Endothelial cell of umbilical vein (primary cell): ENCODE results near the gene SCAF1. TPM values are rescaled to one million over a fixed set of nuclear protein-coding genes. Genes with fewer than 3 reads are reported as not detected.

Experiments used
- BruUV-seq: library from RNA; stranded (reverse); fragments of 400-500 nt; replicated peaks from 2 replicates; lab custom pipeline; 2021; lab: Mats Ljungman, UMichigan
- CTCF ChIA-PET: fragments of 300-600, 350-600 bp; sonication (Branson Sonifier 250); formaldehyde crosslinking; loops from one replicate; lab custom pipeline; 2021; ENCODE audit warnings: antibody characterized with exemption, inconsistent platforms; lab: Charles Lee
- POLR2A ChIA-PET: fragments of 300-600, 350-600 bp; sonication (Branson Sonifier 250); formaldehyde crosslinking; loops from one replicate; lab custom pipeline; 2021; ENCODE audit warnings: antibody characterized with exemption, inconsistent platforms; lab: Charles Lee
- DNase-seq: peaks from one replicate; pipeline ENCODE4 v3.0.0-alpha.2; 2011; ENCODE audit warnings: low read depth, low spot score
- FAIRE-seq: peaks from 2 replicates; lab custom pipeline; 2011; peaks lifted over from hg19 to GRCh38; lab: Jason Lieb, UNC
- H2AFZ ChIP-seq: 2 replicates; pipeline ENCODE4 v1.6.0; 2012; ENCODE audit warnings: low read depth, low read length, control low read depth, inconsistent platforms
- H3K27ac ChIP-seq: 2 replicates; pipeline ENCODE4 v1.5.1; 2011; ENCODE audit warnings: low read depth, mild to moderate bottlenecking, control low read depth, low read length, moderate library complexity; ENCODE audit not compliant: insufficient read depth
- H3K27me3 ChIP-seq, 2 experiments: 2 replicates each; pipeline versions ENCODE4 v1.6.0 to v1.6.1; 2011; ENCODE audit warnings: low read length in 2 of 2, mixed read lengths in 1 of 2; ENCODE audit not compliant: control insufficient read depth in 2 of 2, insufficient read depth in 2 of 2
- H3K36me3 ChIP-seq, 2 experiments: 2 replicates in 1 of 2; 3 replicates in 1 of 2; pipeline ENCODE4 v1.5.1; 2011; ENCODE audit warnings: low read length in 2 of 2, mild to moderate bottlenecking in 1 of 2, moderate library complexity in 1 of 2; ENCODE audit not compliant: control insufficient read depth in 2 of 2, insufficient read depth in 2 of 2; ENCODE audit errors: extremely low read depth in 1 of 2
- H3K4me1 ChIP-seq: 3 replicates; pipeline ENCODE4 v1.5.1; 2011; ENCODE audit warnings: mild to moderate bottlenecking, low read length; ENCODE audit not compliant: control insufficient read depth, insufficient read depth; ENCODE audit errors: extremely low read depth
- H3K4me2 ChIP-seq: 2 replicates; pipeline ENCODE4 v1.6.1; 2011; ENCODE audit warnings: low read length, control low read depth, mixed read lengths; ENCODE audit not compliant: insufficient read depth
- H3K4me3 ChIP-seq, 3 experiments: fragments of 200-600 bp in 1 of 3; sonication (generic), shearing (Covaris generic) in 1 of 3; replicated peaks in 1 of 3; 2 replicates each; pipeline ENCODE4 v1.5.1; 2011 to 2016; ENCODE audit warnings: control low read depth in 3 of 3, low read length in 3 of 3, mild to moderate bottlenecking in 2 of 3, inconsistent platforms in 1 of 3, low read depth in 1 of 3, moderate library complexity in 1 of 3; ENCODE audit not compliant: insufficient read depth in 1 of 3
- H3K79me2 ChIP-seq: 2 replicates; pipeline ENCODE4 v1.6.0; 2012; ENCODE audit warnings: low read length, inconsistent platforms; ENCODE audit not compliant: control insufficient read depth, insufficient read depth
- H3K9ac ChIP-seq: replicated peaks from 2 replicates; pipeline ENCODE3; 2011; ENCODE audit warnings: low read length, control low read depth; ENCODE audit not compliant: insufficient read depth; ENCODE audit errors: extremely low read depth
- H3K9me1 ChIP-seq: replicated peaks from 3 replicates; pipeline ENCODE4 v1.6.0; 2011; ENCODE audit warnings: mild to moderate bottlenecking, low read length; ENCODE audit not compliant: control insufficient read depth, insufficient read depth; ENCODE audit errors: extremely low read depth
- H3K9me3 ChIP-seq: replicated peaks from 2 replicates; pipeline ENCODE4 v1.5.1; 2012; ENCODE audit warnings: low read length, inconsistent platforms; ENCODE audit not compliant: control insufficient read depth, insufficient read depth
- H4K20me1 ChIP-seq: replicated peaks from 2 replicates; pipeline ENCODE3; 2011; ENCODE audit warnings: mild to moderate bottlenecking, low read length; ENCODE audit not compliant: control insufficient read depth, insufficient read depth; ENCODE audit errors: extremely low read depth
- CTCF ChIP-seq, 2 donors: IDR thresholded peaks; 1 replicate in 1 of 2; 2 replicates in 1 of 2; pipeline ENCODE4 v1.5.1; 2011; ENCODE audit warnings: low read length in 2 of 2, mild to moderate bottlenecking in 2 of 2, moderate library complexity in 2 of 2, control low read depth in 1 of 2, inconsistent platforms in 1 of 2, low read depth in 1 of 2; ENCODE audit not compliant: insufficient read depth in 1 of 2; ENCODE audit errors: extremely low read depth in 1 of 2
- EZH2 ChIP-seq: IDR thresholded peaks from 2 replicates; pipeline ENCODE4 v1.6.1; 2012; ENCODE audit warnings: borderline replicate concordance, low read depth, mild to moderate bottlenecking, moderate library complexity, low read length, inconsistent platforms; ENCODE audit not compliant: severe bottlenecking
- FOS ChIP-seq: IDR thresholded peaks from 2 replicates; pipeline ENCODE4 v1.6.1; 2011; ENCODE audit warnings: mild to moderate bottlenecking, low read length, moderate library complexity, borderline replicate concordance; ENCODE audit not compliant: insufficient read depth
- GATA2 ChIP-seq: IDR thresholded peaks from 2 replicates; pipeline ENCODE4 v1.7.0; 2011; ENCODE audit warnings: low read depth, mild to moderate bottlenecking, moderate library complexity, mixed read lengths, low read length; ENCODE audit not compliant: insufficient read length, insufficient read depth
- JUN ChIP-seq: IDR thresholded peaks from 2 replicates; pipeline ENCODE4 v1.6.1; 2011; ENCODE audit warnings: borderline replicate concordance, low read depth; ENCODE audit not compliant: insufficient read length, insufficient read depth
- MAX ChIP-seq: IDR thresholded peaks from 2 replicates; pipeline ENCODE4 v1.6.1; 2011; ENCODE audit not compliant: insufficient read depth, insufficient read length
- MYC ChIP-seq: IDR thresholded peaks from one replicate; pipeline ENCODE4 v1.6.1; 2011; ENCODE audit warnings: mild to moderate bottlenecking, low read depth, low read length
- POLR2A ChIP-seq: IDR thresholded peaks from 2 replicates; pipeline ENCODE4 v1.6.1; 2012; ENCODE audit warnings: low read depth, mild to moderate bottlenecking, control low read depth, low read length
- POLR2AphosphoS5 ChIP-seq: IDR thresholded peaks from 2 replicates; pipeline ENCODE4 v1.6.1; 2012; ENCODE audit warnings: low read depth, mild to moderate bottlenecking, control low read depth, low read length, moderate library complexity; ENCODE audit not compliant: insufficient read depth
- dilution Hi-C: fragments of 300-500 bp; cut with MboI; formaldehyde crosslinking; loops from one replicate; pipeline ENCODE4 v1.15.0; 2019; ENCODE audit warnings: low sequenced_read_pairs; ENCODE audit not compliant: extremely low pct_ligation_motif_present
- intact Hi-C: fragments of 100-400 bp; cut with micrococcal nuclease; formaldehyde crosslinking; loops from one replicate; pipeline ENCODE4 v1.10.0; 2022
- polyA plus RNA-seq, 4 experiments: library from polyadenylated mRNA; depleted of rRNA in 3 of 4; stranded (reverse) in 3 of 4; unstranded in 1 of 4; fragments of >200 nt; gene quantifications; 2 replicates each; pipeline versions ENCODE4 v1.2.1 to v1.2.3, GENCODE V29; 2011 to 2012; ENCODE audit warnings: missing spikeins in 1 of 4
- total RNA-seq: library from RNA; stranded (reverse); gene quantifications from 2 replicates; pipeline ENCODE4 v1.2.3, GENCODE V29; 2021

Gene SCAF1
- total and polyA plus RNA-seq, 2 donors (not counting 3 experiments of a cell fraction or from before 2014, with no cell fraction given) = 13.3 to 75.8 TPM

GRCh38 chr19:49654581-49654980, 12.6 kb downstream of the SCAF1 start:
- Histone ChIP-seq H3K9ac (no peak overlapping the region), H3K4me2 (no peak overlapping the region), H2AFZ (no peak overlapping the region), H3K79me2 (no peaks in the 10 kb centered on the region), H3K4me3 (no peak overlapping the region), H3K36me3 (peaks cover 22 to 65% of the 10 kb centered on the region in 2 experiments), H3K27ac (no peak overlapping the region), H4K20me1 (no peaks in the 10 kb centered on the region), H3K9me1 (no peaks in the 10 kb centered on the region), H3K4me1 (no peaks in the 10 kb centered on the region), H3K9me3 (no peaks in the 10 kb centered on the region), H3K27me3 (no peaks in the 10 kb centered on the region)
- ChIA-PET POLR2A (interaction anchor here (1.0 kb wide), 1 partner anchor 13 kb away, joined by 4 read pairs; the partner anchor contains the start of gene SCAF1), CTCF (interaction anchor here (1.8 kb wide), 1 partner anchor 22 kb away, joined by 5 read pairs; the partner anchor contains the start of gene PRMT1)
- FAIRE-seq (no peak), DNase-seq (no peak)
- no TSS peak for BruUV-seq
- intact Hi-C loops (no loop called here), dilution Hi-C loops (no loop called here)
- no peak for TF ChIP-seq MYC
- no peak for TF ChIP-seq CTCF (IDR thresholded peaks at IDR 0.05; ENCODE audit: extremely low read depth in 1 of 2, insufficient read depth in 1 of 2, low read depth in 1 of 2, low read length in 2 of 2)
- TF ChIP-seq FOS = no peak
- no peak for TF ChIP-seq POLR2AphosphoS5
- TF ChIP-seq JUN = no peak
- TF ChIP-seq GATA2 = no peak
- no peak for TF ChIP-seq POLR2A
- no peak for TF ChIP-seq EZH2
- TF ChIP-seq MAX = no peak
